Fibroblast of skin of left quadriceps (primary cell): ENCODE results near the gene NPAS4.
"Not testable (repeated sequence)": the region's sequence is repeated elsewhere in the genome, so short reads cannot be mapped to it uniquely, and the experiment has no call there.

Experiments
- DNase-seq, 2 experiments: peaks; one replicate each; pipeline ENCODE4 v3.0.0-alpha.2; 2013; ENCODE audit warnings: low read depth in 2 of 2

The NPAS4 gene

GRCh38 chr11:66454828-66455227 is 34.0 kb downstream of the NPAS4 start:
- DNase-seq = no peak

- no peak for DNase-seq
Observed at GRCh38 chr11:66457826-66458225, 37.0 kb downstream of the NPAS4 start.

GRCh38 chr11:66459138-66459778 is 38.4 kb downstream of the NPAS4 start:
- DNase-seq = no peak

GRCh38 chr11:66462010-66462409 is 41.2 kb downstream of the NPAS4 start:
- no peak for DNase-seq

GRCh38 chr11:66462911-66463310 is 42.1 kb downstream of the NPAS4 start:
- DNase-seq = no peak

- DNase-seq = not testable (repeated sequence)
Observed at GRCh38 chr11:66464116-66464515, 43.3 kb downstream of the NPAS4 start.

- no peak for DNase-seq
Observed at GRCh38 chr11:66464916-66465315, 44.1 kb downstream of the NPAS4 start.

GRCh38 chr11:66465373-66466224 is 44.8 kb downstream of the NPAS4 start:
- no peak for DNase-seq

- peak; percentile 85 to 87 for DNase-seq
Observed at GRCh38 chr11:66466225-66467033, 45.6 kb downstream of the NPAS4 start, which contains the start of gene PELI3. TSS of gene PELI3 (plus strand) at chr11:66466905. CDS start at chr11:66468129, 1,224 bp downstream.

- no peak for DNase-seq
Observed at GRCh38 chr11:66467034-66467659, 46.3 kb downstream of the NPAS4 start.

GRCh38 chr11:66467756-66468155 is 46.9 kb downstream of the NPAS4 start:
- no peak for DNase-seq

- no peak for DNase-seq
Observed at GRCh38 chr11:66468691-66469090, 47.9 kb downstream of the NPAS4 start.

- no peak for DNase-seq
Observed at GRCh38 chr11:66469441-66469840, 48.6 kb downstream of the NPAS4 start.

GRCh38 chr11:66470015-66470414 is 49.2 kb downstream of the NPAS4 start:
- no peak for DNase-seq

GRCh38 chr11:66471142-66471541 is 50.3 kb downstream of the NPAS4 start:
- no peak for DNase-seq

GRCh38 chr11:66472054-66472453 is 51.2 kb downstream of the NPAS4 start:
- DNase-seq = no peak

- no peak for DNase-seq
Observed at GRCh38 chr11:66473167-66473566, 52.3 kb downstream of the NPAS4 start.

- DNase-seq = no peak
Observed at GRCh38 chr11:66473608-66474515, 53.0 kb downstream of the NPAS4 start.

GRCh38 chr11:66475349-66476172 is 54.7 kb downstream of the NPAS4 start:
- DNase-seq = no peak
